CD14-positive monocyte (primary cell): ENCODE results near the gene CYB561A3. TPM values are rescaled to one million over a fixed set of nuclear protein-coding genes. Genes with fewer than 3 reads are reported as not detected.

ENCODE experiments used
- DNase-seq, 3 donors: peaks; one replicate each; pipeline ENCODE4 v3.0.0-alpha.2; 2011 to 2022
- H2AFZ ChIP-seq: 2 replicates; pipeline ENCODE4 v1.6.0; 2012; ENCODE audit warnings: mild to moderate bottlenecking, low read depth, low read length, inconsistent platforms; ENCODE audit not compliant: insufficient read depth, poor library complexity, severe bottlenecking
- H3K27ac ChIP-seq, 2 donors: 1 replicate in 1 of 2; 2 replicates in 1 of 2; pipeline ENCODE4 v1.5.1; 2012 to 2013; ENCODE audit warnings: low read length in 2 of 2, control low read depth in 1 of 2, inconsistent platforms in 1 of 2, low read depth in 1 of 2, mild to moderate bottlenecking in 1 of 2
- H3K27me3 ChIP-seq, 2 donors: one replicate each; pipeline versions ENCODE4 v1.6.0 to v1.6.1; 2011 to 2013; ENCODE audit warnings: low read length in 2 of 2; ENCODE audit not compliant: control insufficient read depth in 2 of 2, insufficient read depth in 2 of 2
- H3K36me3 ChIP-seq, 2 donors: replicated peaks in 1 of 2; 1 replicate in 1 of 2; 2 replicates in 1 of 2; pipeline versions ENCODE4 v1.5.1 to v1.6.1; 2012 to 2013; ENCODE audit warnings: low read length in 2 of 2, control low read depth in 1 of 2, inconsistent platforms in 1 of 2, mild to moderate bottlenecking in 1 of 2; ENCODE audit not compliant: insufficient read depth in 2 of 2, control insufficient read depth in 1 of 2
- H3K4me1 ChIP-seq, 2 donors: 1 replicate in 1 of 2; 2 replicates in 1 of 2; pipeline versions ENCODE4 v1.5.1 to v1.6.1; 2012 to 2013; ENCODE audit warnings: low read length in 2 of 2, control low read depth in 1 of 2, inconsistent platforms in 1 of 2, mild to moderate bottlenecking in 1 of 2, moderate library complexity in 1 of 2; ENCODE audit not compliant: insufficient read depth in 2 of 2, control insufficient read depth in 1 of 2
- H3K4me2 ChIP-seq: replicated peaks from 2 replicates; pipeline ENCODE3; 2012; ENCODE audit warnings: low read length, moderate library complexity, mild to moderate bottlenecking; ENCODE audit not compliant: poor library complexity, severe bottlenecking; ENCODE audit errors: extremely low read depth
- H3K4me3 ChIP-seq, 3 experiments: fragments of 200-600 bp in 1 of 3; sonication (generic) in 1 of 3; replicated peaks in 1 of 3; 1 replicate in 2 of 3; 2 replicates in 1 of 3; pipeline ENCODE4 v1.5.1; 2011 to 2013; ENCODE audit warnings: low read length in 3 of 3, mild to moderate bottlenecking in 3 of 3, control low read depth in 2 of 3, low read depth in 2 of 3, inconsistent platforms in 1 of 3, moderate library complexity in 1 of 3
- H3K79me2 ChIP-seq: 2 replicates; pipeline ENCODE4 v1.6.0; 2012; ENCODE audit warnings: mild to moderate bottlenecking, control low read depth, inconsistent platforms, low read length, moderate library complexity; ENCODE audit not compliant: insufficient read depth
- H3K9ac ChIP-seq: 2 replicates; pipeline ENCODE4 v1.6.0; 2017; ENCODE audit warnings: low read length, mild to moderate bottlenecking; ENCODE audit not compliant: insufficient read depth, poor library complexity, severe bottlenecking
- H3K9me3 ChIP-seq, 2 donors: replicated peaks in 1 of 2; 1 replicate in 1 of 2; 2 replicates in 1 of 2; pipeline versions ENCODE4 v1.5.1 to v1.6.1; 2012 to 2013; ENCODE audit warnings: low read length in 2 of 2, control low read depth in 1 of 2; ENCODE audit not compliant: control insufficient read depth in 1 of 2, insufficient read depth in 1 of 2
- H4K20me1 ChIP-seq: 2 replicates; pipeline ENCODE4 v1.6.0; 2012; ENCODE audit warnings: mild to moderate bottlenecking, low read length, control low read depth, moderate library complexity; ENCODE audit not compliant: insufficient read depth
- H3K27ac Mint-ChIP-seq, 7 donors: one replicate each; pipeline ENCODE4 v1.8.0; 2020; ENCODE audit warnings: mild to moderate bottlenecking in 7 of 7, mixed read lengths in 7 of 7, moderate library complexity in 6 of 7, inconsistent platforms in 2 of 7
- H3K27me3 Mint-ChIP-seq, 3 donors: one replicate each; pipeline ENCODE4 v1.8.0; 2021 to 2022; ENCODE audit warnings: low read depth in 3 of 3, mild to moderate bottlenecking in 3 of 3, mixed read lengths in 3 of 3, moderate library complexity in 3 of 3, inconsistent platforms in 1 of 3
- H3K36me3 Mint-ChIP-seq, 2 donors: one replicate each; pipeline ENCODE4 v1.8.0; 2020; ENCODE audit warnings: mixed read lengths in 2 of 2, inconsistent platforms in 1 of 2, mild to moderate bottlenecking in 1 of 2
- H3K4me1 Mint-ChIP-seq: one replicate; pipeline ENCODE4 v1.8.0; 2020; ENCODE audit warnings: mild to moderate bottlenecking, mixed read lengths
- H3K4me3 Mint-ChIP-seq, 2 donors: one replicate each; pipeline ENCODE4 v1.8.0; 2020; ENCODE audit warnings: mild to moderate bottlenecking in 2 of 2, mixed read lengths in 2 of 2, moderate library complexity in 1 of 2
- H3K9me3 Mint-ChIP-seq, 7 donors: one replicate each; pipeline ENCODE4 v1.8.0; 2020 to 2022; ENCODE audit warnings: mixed read lengths in 7 of 7, mild to moderate bottlenecking in 6 of 7, moderate library complexity in 6 of 7, inconsistent platforms in 2 of 7
- WGBS: methylation state at CpG from one replicate; pipeline ENCODE4 v1.1.5; 2013; ENCODE audit warnings: missing lambda C conversion rate; ENCODE audit not compliant: insufficient coverage; 5-methylcytosine and 5-hydroxymethylcytosine counted together
- intact Hi-C, 2 donors: fragments of 100-400 bp; cut with micrococcal nuclease; formaldehyde crosslinking; loops; one replicate each; pipeline versions ENCODE4 v1.15.0 to v1.15.1; 2023
- polyA plus RNA-seq, 3 donors: library from polyadenylated mRNA; depleted of rRNA in 1 of 3; unstranded in 2 of 3; stranded (reverse) in 1 of 3; fragments of 300-500 nt in 2 of 3; fragments of >200 nt in 1 of 3; fragmentation: Illumina TruSeq in 2 of 3; gene quantifications; 1 replicate in 2 of 3; 2 replicates in 1 of 3; pipeline ENCODE4 v1.2.3, GENCODE V29; 2012 to 2021
- TF ChIP-seq, protein P1 (sequence below): fragments of 200-600 bp; IDR thresholded peaks from one replicate; pipeline ENCODE4 v1.8.0; 2022; ENCODE audit warnings: antibody characterized with exemption, mild to moderate bottlenecking

CYB561A3 gene
- polyA plus RNA-seq, 3 donors: 79.7 to 112 (median 112) TPM

DNA sequence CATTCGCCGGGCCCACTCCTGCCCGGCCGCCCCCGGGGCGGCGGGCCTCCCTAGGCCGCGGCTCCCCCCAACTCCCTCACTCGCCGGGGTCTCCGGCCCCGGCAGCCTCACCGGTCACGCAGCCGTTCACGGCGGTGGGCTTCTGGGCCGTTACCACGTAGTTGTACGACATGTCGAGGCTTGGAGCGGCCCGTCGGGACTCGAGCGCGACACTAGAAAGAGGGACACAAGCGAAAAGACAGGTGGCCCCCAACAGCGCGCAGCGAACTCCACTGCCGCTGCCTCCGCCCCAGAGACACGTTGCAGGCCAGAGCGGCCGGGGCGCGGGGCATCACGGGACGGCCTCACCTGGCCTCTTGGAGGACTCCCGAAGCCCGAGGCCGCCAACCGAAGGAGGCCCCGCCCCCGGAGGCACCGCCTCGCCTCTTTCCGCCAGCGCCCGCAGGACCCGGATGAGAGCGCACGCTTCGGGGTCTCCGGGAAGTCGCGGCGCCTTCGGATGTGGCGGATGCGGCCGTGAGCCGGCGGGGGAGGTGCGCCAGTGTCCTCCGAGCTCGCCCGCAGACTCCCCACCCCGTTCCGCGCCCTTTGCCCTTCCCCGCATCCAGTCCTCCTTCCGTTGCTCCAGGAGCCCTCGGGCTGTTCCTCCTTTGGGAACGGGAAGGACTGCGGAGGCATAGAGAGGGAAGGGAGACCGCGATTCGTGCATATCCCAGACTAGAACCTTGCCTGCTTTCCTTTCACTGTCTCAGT lies 28.7 kb downstream of the CYB561A3 start, which contains the start of the genes DDB1 and TKFC:
DDB1 (minus strand) TSS at position 309 of the 753 bp plus-strand sequence; CDS start at position 172, 137 bp downstream.
TKFC (plus strand) TSS at position 432 of the 753 bp plus-strand sequence. CDS start 1,501 bp downstream, outside the sequence.
- peaks cover 28 to 37% of the 10 kb centered on the region in 2 donors for H3K4me1 ChIP-seq
- peak within 1 kb of the TSS; percentile 76 for H3K4me2 ChIP-seq
- no peaks in the 10 kb centered on the region for H3K27me3 ChIP-seq
- Mint-ChIP-seq H3K4me3 (peak within 1 kb of the TSS; percentile 91 to 96), H3K36me3 (peaks cover 27 to 29% of the 10 kb centered on the region in 2 donors), H3K9me3 (no peaks in the 10 kb centered on the region), H3K4me1 (peaks cover 39% of the 10 kb centered on the region), H3K27ac (peak within 1 kb of the TSS; percentile 87 to 94 (median 93)), H3K27me3 (peaks cover 0 to 2% (median 2%) of the 10 kb centered on the region in 3 donors)
- under 1% methylated on average over 66 of the region's 81 CpGs for WGBS
- H3K9me3 ChIP-seq: no peaks in the 10 kb centered on the region
- peaks cover 18 to 28% of the 10 kb centered on the region in 2 donors for H3K36me3 ChIP-seq
- peak within 1 kb of the TSS; percentile 67 to 85 (median 83) for H3K4me3 ChIP-seq
- intact Hi-C loops: no loop called here
- peak; percentile 59 to 63 (median 60) for DNase-seq
- H3K79me2 ChIP-seq: peaks cover 50% of the 10 kb centered on the region
- peak within 1 kb of the TSS; percentile 92 for H2AFZ ChIP-seq
- H4K20me1 ChIP-seq: peaks cover 34% of the 10 kb centered on the region
- H3K9ac ChIP-seq: peak within 1 kb of the TSS; percentile 95
- TF ChIP-seq, protein P1, sequence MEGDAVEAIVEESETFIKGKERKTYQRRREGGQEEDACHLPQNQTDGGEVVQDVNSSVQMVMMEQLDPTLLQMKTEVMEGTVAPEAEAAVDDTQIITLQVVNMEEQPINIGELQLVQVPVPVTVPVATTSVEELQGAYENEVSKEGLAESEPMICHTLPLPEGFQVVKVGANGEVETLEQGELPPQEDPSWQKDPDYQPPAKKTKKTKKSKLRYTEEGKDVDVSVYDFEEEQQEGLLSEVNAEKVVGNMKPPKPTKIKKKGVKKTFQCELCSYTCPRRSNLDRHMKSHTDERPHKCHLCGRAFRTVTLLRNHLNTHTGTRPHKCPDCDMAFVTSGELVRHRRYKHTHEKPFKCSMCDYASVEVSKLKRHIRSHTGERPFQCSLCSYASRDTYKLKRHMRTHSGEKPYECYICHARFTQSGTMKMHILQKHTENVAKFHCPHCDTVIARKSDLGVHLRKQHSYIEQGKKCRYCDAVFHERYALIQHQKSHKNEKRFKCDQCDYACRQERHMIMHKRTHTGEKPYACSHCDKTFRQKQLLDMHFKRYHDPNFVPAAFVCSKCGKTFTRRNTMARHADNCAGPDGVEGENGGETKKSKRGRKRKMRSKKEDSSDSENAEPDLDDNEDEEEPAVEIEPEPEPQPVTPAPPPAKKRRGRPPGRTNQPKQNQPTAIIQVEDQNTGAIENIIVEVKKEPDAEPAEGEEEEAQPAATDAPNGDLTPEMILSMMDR: no peak
- peak within 1 kb of the TSS; percentile 68 to 88 for H3K27ac ChIP-seq

DNA sequence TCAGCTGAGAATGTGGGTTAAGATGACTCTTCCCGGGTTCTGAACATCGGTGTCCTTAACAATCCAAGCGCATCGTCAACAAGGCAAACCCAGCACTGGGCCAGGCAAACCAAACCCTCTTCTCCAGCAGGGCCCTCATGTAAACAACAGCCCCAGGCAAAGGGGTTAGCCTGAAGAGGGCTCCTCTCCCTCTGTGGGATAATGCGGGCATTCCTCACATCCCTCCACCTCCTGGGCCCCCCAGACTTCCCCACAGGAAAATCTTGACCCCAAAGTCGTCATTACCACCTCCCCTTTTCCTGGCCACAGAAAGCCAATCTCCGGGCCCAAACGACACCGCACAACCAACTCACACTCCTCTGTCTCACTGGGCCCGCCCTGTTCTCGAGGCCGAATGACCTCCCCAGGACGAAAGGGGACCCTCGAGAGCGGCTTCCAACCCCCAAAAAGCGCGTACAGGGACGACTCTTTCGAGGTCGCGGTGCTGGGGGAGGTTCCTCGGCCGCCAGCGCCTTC lies 29.3 kb downstream of the CYB561A3 start:
- H3K79me2 ChIP-seq: peaks cover 56% of the 10 kb centered on the region
- peak overlapping the region; percentile 48 to 88 for H3K27ac ChIP-seq
- peak overlapping the region; percentile 76 for H3K4me2 ChIP-seq
- DNase-seq: no peak
- Mint-ChIP-seq H3K4me3 (peak overlapping the region; percentile 91 to 96), H3K27ac (peak overlapping the region; percentile 87 to 94 (median 90)), H3K4me1 (peaks cover 39% of the 10 kb centered on the region), H3K27me3 (peaks cover 0 to 2% (median 2%) of the 10 kb centered on the region in 3 donors), H3K9me3 (no peaks in the 10 kb centered on the region), H3K36me3 (peaks cover 34 to 35% of the 10 kb centered on the region in 2 donors)
- peaks cover 24 to 34% of the 10 kb centered on the region in 2 donors for H3K36me3 ChIP-seq
- no peaks in the 10 kb centered on the region for H3K27me3 ChIP-seq
- TF ChIP-seq, protein P1: no peak
- intact Hi-C loops: no loop called here
- no peaks in the 10 kb centered on the region for H3K9me3 ChIP-seq
- H3K9ac ChIP-seq: peak overlapping the region; percentile 95
- peak overlapping the region; percentile 92 for H2AFZ ChIP-seq
- H3K4me3 ChIP-seq: peak overlapping the region; percentile 67 to 85 (median 83)
- peaks cover 28 to 37% of the 10 kb centered on the region in 2 donors for H3K4me1 ChIP-seq
- peaks cover 34% of the 10 kb centered on the region for H4K20me1 ChIP-seq
- WGBS: 4% methylated on average over 23 of the region's 24 CpGs
